Placental pericyte (primary cell): ENCODE results near the gene MYEF2. TPM values are rescaled to one million over a fixed set of nuclear protein-coding genes. Genes with fewer than 3 reads are reported as not detected.

Source experiments
- total RNA-seq: library from RNA; depleted of rRNA; stranded (reverse); fragments of >200 nt; gene quantifications from 2 replicates; pipeline ENCODE4 v1.2.3, GENCODE V29; 2012

Gene MYEF2
- 4.2 and 7.2 TPM in 2 replicates for total RNA-seq

GRCh38 chr15:48177766-48178647 is at the start of gene MYEF2:
Gene MYEF2 (minus strand): TSS chr15:48178295. CDS start chr15:48178237, 58 bp downstream.

GRCh38 chr15:48205981-48206380 is 27.9 kb upstream of the MYEF2 start, which contains the start of gene SLC12A1:
Gene SLC12A1 (plus strand): TSS chr15:48206302. CDS start chr15:48207720, 1,418 bp downstream.

GRCh38 chr15:48191574-48192225 is 13.6 kb upstream of the MYEF2 start, which contains the start of gene CTXN2:
Gene CTXN2 (plus strand): TSS chr15:48191665. CDS start chr15:48201301, 9,636 bp downstream.

GRCh38 chr15:48120745-48121144 is 57.4 kb downstream of the MYEF2 start, which contains the start of gene SLC24A5:
Gene SLC24A5 (plus strand): TSS chr15:48120990. CDS start chr15:48121045, 55 bp downstream.

Other genes starting within 250 kb of the MYEF2 start
- gene SLC24A5, start 57.3 kb downstream of the MYEF2 start, total RNA-seq = not detected in 2 replicates
- gene CTXN2, start 13.4 kb upstream of the MYEF2 start, total RNA-seq = not detected in 2 replicates
- not detected in 2 replicates for gene SLC12A1, start 28.0 kb upstream of the MYEF2 start, total RNA-seq
- gene DUT, start 153.1 kb upstream of the MYEF2 start, total RNA-seq = 19.3 and 41.1 TPM in 2 replicates